ENCODE results near the gene DDX31. TPM values are rescaled to one million over a fixed set of nuclear protein-coding genes. Genes with fewer than 3 reads are reported as not detected.

The DDX31 gene
- total and polyA plus RNA-seq, 9 of the 15 experiments (the other 6 are each of a cell fraction or from before 2014, with no cell fraction given) = 11.9 to 24.6 (median 22.2) TPM

GRCh38 chr9:132584601-132585560 is 84.9 kb downstream of the DDX31 start:
- in situ Hi-C loops (cut with MboI) (no loop called here), intact Hi-C loops (cut with micrococcal nuclease) (no loop called here)
- Histone ChIP-seq H3K9ac (ENCODE audit: insufficient read depth in 1 of 2, low read depth in 2 of 2, low read length in 2 of 2) (no peak overlapping the region), H3K4me1 (replicated peaks in 1 of 2; ENCODE audit: control insufficient read depth in 2 of 2, insufficient read depth in 2 of 2, low read length in 2 of 2) (peaks cover 0 to 14% of the 10 kb centered on the region in 2 experiments; a peak in 2 of 5 replicates), H3K4me2 (ENCODE audit: insufficient read depth, low read length) (no peak overlapping the region), H3K36me3 (ENCODE audit: control insufficient read depth, insufficient read depth, low read length) (no peaks in the 10 kb centered on the region), H4K20me1 (replicated peaks; ENCODE audit: control insufficient read depth, insufficient read depth, low read length) (peaks cover 11% of the 10 kb centered on the region; the same call in 1 of the 2 replicates), H3K9me3 (replicated peaks; ENCODE audit: control insufficient read depth, insufficient read depth, low read depth, low read length) (no peaks in the 10 kb centered on the region), H2AFZ (ENCODE audit: low read depth, low read length) (no peak overlapping the region), H3K4me3 (no peak overlapping the region), H3K27ac (ENCODE audit: extremely low read depth, low read depth, low read length) (no peak overlapping the region), H3K79me2 (ENCODE audit: control insufficient read depth, insufficient read depth, low read length) (no peaks in the 10 kb centered on the region), H3K27me3 (ENCODE audit: control insufficient read depth in 2 of 2, insufficient read depth in 2 of 2, low read length in 2 of 2) (peaks cover 18 to 60% of the 10 kb centered on the region in 2 experiments; a peak in 4 of 5 replicates), H3K9me1 (ENCODE audit: control insufficient read depth, insufficient read depth, low read length) (no peaks in the 10 kb centered on the region)
- no peak for DNase-seq (ENCODE audit: extremely low read depth in 1 of 4, low spot score in 3 of 4)
- TF ChIP-seq ERF (CRISPR knock-in tag; IDR thresholded peaks at IDR 0.05) (no peak), TSC22D4 (tag; IDR thresholded peaks at IDR 0.05) (no peak), CBX2 (IDR thresholded peaks at IDR 0.05; ENCODE audit: insufficient read depth, low read length, poor library complexity, severe bottlenecking) (peak; percentile 72), ZBTB43 (CRISPR knock-in tag; IDR thresholded peaks at IDR 0.05) (no peak), HDAC6 (IDR thresholded peaks at IDR 0.05; ENCODE audit: low read depth, low read length) (no peak), ZNF12 (CRISPR knock-in tag; IDR thresholded peaks at IDR 0.05) (no peak)
- 13% methylated on average over 26 of the region's 30 CpGs for WGBS (ENCODE audit: insufficient coverage, low coverage, missing lambda C conversion rate)
- ChIA-PET CTCF (ENCODE audit: low intra/inter-chr PET ratio) (no interaction called here), POLR2A (no interaction called here)
- ATAC-seq = no peak
- BruUV-seq (replicated peaks) = no TSS peak
- no peak for FAIRE-seq
